IPS DF 4.7 (cell line): ENCODE results near the gene MTM1.

ENCODE experiments used
- DNase-seq: peaks from one replicate; pipeline ENCODE4 v3.0.0-alpha.2; 2013; ENCODE audit warnings: low spot score; ENCODE audit errors: extremely low read depth

Gene MTM1

DNA sequence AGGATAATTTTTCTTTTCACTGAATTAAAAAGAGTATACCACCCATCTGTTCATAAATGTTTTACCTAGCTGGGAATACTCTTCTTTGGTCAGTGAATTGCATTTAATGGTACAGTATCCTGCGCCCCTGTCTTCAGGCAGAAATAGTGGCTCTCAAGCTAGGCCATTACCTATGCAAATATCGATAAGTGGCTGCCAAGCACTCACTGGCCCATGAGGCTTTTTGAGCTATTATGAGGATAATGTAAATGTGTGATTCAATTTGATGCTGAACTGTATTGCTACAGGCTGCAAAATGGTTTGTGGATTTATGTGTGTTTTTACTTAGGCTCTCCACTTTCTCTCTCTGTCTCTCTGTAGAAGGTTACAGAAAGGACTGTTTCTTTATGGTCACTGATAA is 94.7 kb downstream of the MTM1 start:
- DNase-seq = no peak

GRCh38 chrX:150664290-150664689 is 95.9 kb downstream of the MTM1 start:
- DNase-seq = no peak

DNA sequence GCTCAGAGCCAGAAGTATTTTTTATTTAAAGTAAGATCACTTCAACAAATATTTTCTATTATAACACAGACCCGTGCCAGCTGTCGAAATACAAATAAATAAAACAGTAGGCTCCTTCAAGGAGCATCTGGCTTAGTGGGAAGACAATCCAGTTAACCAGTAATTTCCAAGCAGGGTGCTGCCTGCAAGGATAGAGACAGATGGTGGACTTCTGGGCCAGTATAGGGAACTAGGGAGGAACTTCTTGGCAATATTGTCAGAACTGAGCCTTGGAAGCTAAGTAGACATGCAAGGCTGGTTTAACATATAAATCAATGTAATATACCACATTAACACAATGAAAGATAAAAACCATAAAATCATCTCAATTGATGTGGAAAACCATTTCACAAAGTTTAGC is 107.8 kb downstream of the MTM1 start:
- no peak for DNase-seq

DNA sequence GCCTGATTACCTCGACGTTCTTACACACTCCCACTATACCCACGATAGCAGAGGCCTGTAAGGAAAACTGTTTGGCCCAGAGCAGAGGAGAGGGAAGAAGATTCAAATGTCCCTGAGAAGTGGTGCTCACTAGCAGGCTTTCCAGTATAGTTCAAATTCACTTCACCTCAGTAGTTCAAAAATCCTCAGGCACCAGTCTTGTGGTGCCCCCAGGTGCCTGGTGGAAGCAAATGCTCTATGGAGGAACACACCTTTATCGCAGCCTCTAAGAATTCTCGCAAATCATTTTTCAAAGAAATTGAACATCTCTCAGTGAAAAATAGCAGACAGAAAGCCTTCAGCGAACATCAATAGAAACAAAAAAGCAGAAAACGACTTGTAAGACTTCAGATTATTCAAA is 112.6 kb downstream of the MTM1 start:
- no peak for DNase-seq

DNA sequence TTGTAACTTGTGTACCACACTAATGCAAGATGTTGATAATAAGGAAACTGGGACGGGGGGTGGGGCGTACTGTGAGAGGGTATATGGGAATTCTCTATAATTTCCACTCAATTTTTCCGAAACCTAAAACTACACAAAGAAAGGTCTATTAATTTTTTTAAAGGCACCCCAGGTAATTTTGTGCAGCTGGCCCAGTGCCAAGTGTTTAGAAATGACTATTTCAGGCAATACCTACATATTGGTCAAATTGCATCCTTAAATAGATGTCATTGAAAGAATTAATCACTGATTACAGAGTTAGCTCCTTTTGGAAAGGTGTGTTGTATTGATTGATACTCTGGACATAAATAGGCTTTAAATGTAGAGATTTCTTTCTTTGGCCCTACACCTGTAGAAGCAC is 114.7 kb downstream of the MTM1 start:
- no peak for DNase-seq

GRCh38 chrX:150683536-150684146 is 115.2 kb downstream of the MTM1 start:
- DNase-seq = no peak

DNA sequence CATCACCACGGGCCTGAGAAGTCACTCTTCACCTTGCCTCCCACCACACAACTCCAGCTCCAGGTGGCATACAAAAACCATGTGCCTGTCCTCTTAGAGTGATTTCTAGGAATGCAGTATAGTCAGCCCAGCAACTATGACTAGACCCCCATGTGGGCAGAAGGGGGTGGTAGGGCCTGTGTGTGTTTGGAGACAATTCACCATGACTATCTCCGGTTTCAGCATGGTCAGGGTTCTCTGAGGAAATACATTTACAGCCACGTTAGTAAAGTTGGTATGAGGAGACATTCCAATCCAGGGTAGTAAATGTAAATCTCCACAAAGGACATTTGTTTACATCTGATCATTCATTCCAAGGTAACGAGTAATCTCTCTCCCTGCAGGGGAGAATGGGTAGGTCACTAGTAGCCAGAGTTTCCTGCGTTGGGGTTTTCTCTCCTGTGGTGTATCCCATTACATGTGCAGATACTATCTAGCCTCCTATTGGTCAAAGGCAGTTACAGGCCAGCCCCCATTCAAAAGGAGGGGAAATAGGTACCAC is 120.6 kb downstream of the MTM1 start:
- DNase-seq = no peak

GRCh38 chrX:150690126-150690525 is 121.7 kb downstream of the MTM1 start:
- no peak for DNase-seq

DNA sequence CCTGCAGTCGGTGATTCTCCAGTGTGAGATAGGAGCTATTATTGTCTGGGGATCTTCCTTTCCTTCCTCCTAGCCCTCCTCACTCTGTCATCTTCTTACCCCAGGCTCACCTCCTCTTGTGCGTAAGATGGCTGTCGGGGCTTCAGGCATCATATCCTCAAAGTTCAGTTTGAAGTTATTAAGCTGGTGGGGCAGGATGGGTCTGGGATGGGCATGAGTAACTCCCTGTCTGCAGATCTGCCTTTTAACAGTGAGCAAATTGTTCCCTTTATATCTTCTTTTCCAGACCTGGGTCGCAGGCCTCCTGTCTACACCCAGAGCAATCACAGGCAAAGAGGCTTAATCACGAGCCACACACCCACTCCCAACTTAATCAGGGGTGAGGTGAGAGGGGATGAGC is 123.9 kb downstream of the MTM1 start:
- DNase-seq = no peak

- DNase-seq = no peak
Observed at GRCh38 chrX:150692831-150693724, 124.7 kb downstream of the MTM1 start, which contains the start of gene MTMR1. Gene MTMR1 (plus strand): TSS chrX:150693396. CDS start chrX:150693531, 135 bp downstream.

DNA sequence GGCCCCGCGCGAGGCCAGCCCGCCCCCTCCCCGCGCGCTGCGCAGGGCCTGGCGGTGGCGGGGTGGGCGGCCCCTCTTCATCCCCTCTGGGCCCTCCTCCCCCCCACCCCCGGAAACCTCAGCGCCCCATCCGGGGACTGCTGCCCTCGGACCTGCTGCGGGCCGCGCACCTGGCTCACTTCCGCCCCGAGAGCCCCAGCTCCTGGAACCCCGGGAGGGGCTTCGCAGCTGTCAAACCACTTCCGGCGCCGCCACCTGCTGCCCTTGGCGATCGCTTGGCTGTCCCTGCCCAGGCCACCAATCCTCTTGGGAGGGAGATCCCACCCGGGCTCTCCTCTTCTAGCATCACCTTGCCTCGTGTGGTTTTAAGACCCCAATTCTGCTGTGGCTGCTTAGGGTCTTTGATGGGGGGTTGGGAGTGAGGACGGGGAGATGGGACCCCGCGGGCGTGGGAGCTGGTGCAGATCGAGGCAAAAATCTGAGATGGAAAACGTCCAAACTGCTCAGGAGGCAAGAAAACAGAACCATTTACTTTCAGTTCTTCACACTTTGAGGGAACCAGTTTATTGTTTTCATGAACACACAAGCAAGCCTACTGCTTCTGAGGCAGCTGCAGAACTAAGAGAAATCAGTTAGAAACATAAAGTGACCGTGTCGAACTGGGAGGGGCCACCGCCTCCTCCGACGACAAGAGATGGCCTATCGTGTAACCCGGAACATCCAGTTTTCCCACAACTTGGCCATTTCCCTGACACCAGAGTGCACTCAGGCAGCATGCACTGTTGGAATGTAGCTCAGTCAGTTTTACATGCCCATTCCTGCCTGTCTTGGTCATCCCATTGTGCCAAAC is 125.5 kb downstream of the MTM1 start:
- no peak for DNase-seq

- DNase-seq = no peak
Observed at GRCh38 chrX:150694738-150695410, 126.5 kb downstream of the MTM1 start.

DNA sequence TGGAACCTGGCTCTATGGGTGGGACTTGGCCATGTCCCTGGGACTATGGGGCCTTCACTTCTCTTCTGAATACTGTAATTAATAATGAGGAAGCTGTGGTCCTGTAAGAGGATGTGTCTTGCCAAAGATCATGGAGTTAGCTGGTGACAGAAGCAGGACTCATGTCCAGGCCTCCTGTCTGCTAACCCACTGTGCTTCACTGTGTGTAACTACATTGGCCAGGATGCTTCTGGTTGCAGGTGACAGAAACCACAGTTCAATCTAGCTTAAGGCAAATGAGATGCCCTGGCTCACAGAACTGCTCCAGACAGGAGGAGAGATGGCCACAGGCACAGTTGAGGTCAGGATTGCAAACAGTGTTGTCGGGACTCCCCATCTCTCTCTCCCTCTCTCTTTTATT is 127.9 kb downstream of the MTM1 start:
- DNase-seq = no peak

- no peak for DNase-seq
Observed at GRCh38 chrX:150696866-150697265, 128.4 kb downstream of the MTM1 start.

- DNase-seq = no peak
Observed at GRCh38 chrX:150697641-150698040, 129.2 kb downstream of the MTM1 start.

- DNase-seq = no peak
Observed at GRCh38 chrX:150698981-150699380, 130.6 kb downstream of the MTM1 start.

DNA sequence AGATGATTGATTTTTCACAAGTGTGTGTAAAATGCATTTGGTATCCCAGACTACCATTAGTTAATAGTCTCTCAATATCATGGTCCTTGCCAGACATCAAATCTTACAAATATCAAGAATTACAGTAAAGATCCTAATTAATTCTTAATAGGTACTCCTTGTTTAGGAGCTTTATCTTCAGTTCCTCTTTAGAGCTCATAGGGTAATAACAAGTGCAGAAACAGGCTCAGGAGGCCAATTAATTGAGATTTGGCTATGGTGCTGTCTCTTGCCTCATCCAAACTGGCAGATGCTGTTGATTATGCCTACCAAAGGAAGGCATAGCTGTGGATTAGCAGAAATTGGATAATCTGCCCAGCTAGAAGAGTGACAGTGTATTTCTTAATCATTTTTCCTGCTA is 131.7 kb downstream of the MTM1 start:
- DNase-seq = no peak

DNA sequence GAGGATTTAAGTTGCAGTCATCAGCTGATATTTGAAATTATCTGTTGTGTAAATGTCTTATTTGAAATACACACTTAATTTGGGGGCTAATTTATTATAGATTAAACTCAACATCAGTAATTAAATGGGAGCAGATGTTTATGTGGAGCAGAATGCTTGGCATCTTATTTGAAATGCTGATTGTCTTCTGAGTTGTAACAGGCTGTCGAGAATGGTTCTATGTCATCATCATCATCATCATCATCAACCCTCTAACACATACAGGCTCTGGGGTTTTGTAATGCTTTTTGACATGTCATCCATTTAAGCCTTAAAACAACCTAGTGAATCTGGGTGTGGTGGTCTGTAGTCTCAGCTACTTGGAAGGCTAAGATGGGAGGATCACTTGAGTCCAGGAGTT is 133.0 kb downstream of the MTM1 start:
- DNase-seq = no peak

DNA sequence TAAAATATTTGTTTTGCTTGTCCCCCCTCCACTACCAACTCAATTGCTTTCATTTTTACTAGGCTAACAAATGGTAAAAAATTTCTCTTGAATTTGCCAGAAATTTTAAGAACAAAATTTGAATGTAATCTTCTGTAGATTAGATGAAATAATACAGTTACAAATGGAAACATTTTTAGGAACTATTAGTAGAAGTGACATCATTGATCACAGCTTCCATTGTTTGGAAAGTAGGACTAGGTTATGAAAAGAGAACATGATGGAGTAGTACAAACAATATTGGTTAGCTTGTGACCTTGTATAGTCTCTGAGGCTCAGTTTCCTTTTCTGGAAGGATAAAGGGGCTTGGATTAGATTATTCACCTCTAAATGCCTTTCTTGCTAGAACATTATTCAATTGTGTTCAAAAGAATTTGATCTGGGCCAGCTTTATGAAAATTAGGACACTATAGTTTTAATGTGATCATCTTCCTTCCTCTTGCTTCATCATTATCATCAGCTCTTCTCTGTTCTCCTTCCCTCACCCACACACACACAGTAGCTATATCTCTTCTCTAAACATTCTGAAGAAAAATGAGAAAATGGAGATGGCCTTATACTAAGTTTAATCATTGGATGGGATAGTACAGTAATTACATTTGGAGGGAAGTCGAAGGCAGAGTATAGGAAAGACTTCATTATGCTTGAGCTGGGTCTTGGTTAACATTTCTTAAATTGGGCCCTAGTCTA is 134.7 kb downstream of the MTM1 start:
- no peak for DNase-seq

DNA sequence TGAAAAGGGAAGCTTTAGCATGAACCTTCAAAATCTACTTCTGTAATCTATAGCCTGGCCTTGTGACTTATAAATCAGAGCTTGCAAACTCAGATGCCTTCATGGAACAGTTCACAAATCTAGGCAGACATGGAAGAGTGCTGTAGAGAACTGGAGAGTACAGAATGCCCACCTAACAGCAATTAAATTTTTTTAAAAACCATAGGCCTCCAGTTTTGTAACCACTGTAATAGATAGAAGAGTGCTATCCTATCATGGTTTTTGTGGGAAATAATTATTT is 135.2 kb downstream of the MTM1 start:
- no peak for DNase-seq
